Activated naive CD4-positive, alpha-beta T cell treated with anti-CD3 and anti-CD28 coated beads, Interleukin-2, amount 50 U/mL, for 16 hours (primary cell): ENCODE measurements around the gene KLRB1.

ENCODE experiments used
- DNase-seq: peaks from one replicate; pipeline ENCODE4 v3.0.0-alpha.2; 2020

KLRB1 gene

GRCh38 chr12:9607716-9608115, at the start of gene KLRB1:
Gene KLRB1 (minus strand): TSS chr12:9607916. CDS start chr12:9607839, 77 bp downstream.
- DNase-seq = no peak

GRCh38 chr12:9651265-9651729, 43.6 kb upstream of the KLRB1 start:
- peak; percentile 54 for DNase-seq

- DNase-seq = no peak
Observed at GRCh38 chr12:9650151-9650576, 42.4 kb upstream of the KLRB1 start.

GRCh38 chr12:9649532-9649940, 41.8 kb upstream of the KLRB1 start:
- peak; percentile 46 for DNase-seq

GRCh38 chr12:9648701-9649531, 41.2 kb upstream of the KLRB1 start:
- no peak for DNase-seq

GRCh38 chr12:9647825-9648700, 40.3 kb upstream of the KLRB1 start:
- DNase-seq = peak; percentile 89

GRCh38 chr12:9646794-9647781, 39.4 kb upstream of the KLRB1 start:
- no peak for DNase-seq

GRCh38 chr12:9644985-9645551, 37.4 kb upstream of the KLRB1 start:
- peak; percentile 44 for DNase-seq

GRCh38 chr12:9643266-9643660, 35.5 kb upstream of the KLRB1 start:
- no peak for DNase-seq

- DNase-seq = no peak
Observed at GRCh38 chr12:9642606-9643265, 35.0 kb upstream of the KLRB1 start.

- no peak for DNase-seq
Observed at GRCh38 chr12:9640024-9640423, 32.3 kb upstream of the KLRB1 start.

- DNase-seq = no peak
Observed at GRCh38 chr12:9636851-9637206, 29.1 kb upstream of the KLRB1 start.

- DNase-seq = no peak
Observed at GRCh38 chr12:9636150-9636850, 28.6 kb upstream of the KLRB1 start.

GRCh38 chr12:9634969-9635754, 27.4 kb upstream of the KLRB1 start:
- DNase-seq = no peak

GRCh38 chr12:9634177-9634803, 26.6 kb upstream of the KLRB1 start:
- DNase-seq = peak; percentile 78

- DNase-seq = no peak
Observed at GRCh38 chr12:9632766-9633165, 25.1 kb upstream of the KLRB1 start.

GRCh38 chr12:9626821-9627220, 19.1 kb upstream of the KLRB1 start:
- DNase-seq = no peak

GRCh38 chr12:9626291-9626690, 18.6 kb upstream of the KLRB1 start:
- no peak for DNase-seq

- no peak for DNase-seq
Observed at GRCh38 chr12:9625019-9625418, 17.3 kb upstream of the KLRB1 start.
